Neural cell (in vitro differentiated cells): ENCODE measurements around the gene EP400.

Source experiments
- CTCF ChIP-seq: fragments of 450-650 bp; IDR thresholded peaks from 2 replicates; pipeline ENCODE4 v1.5.1; 2014; ENCODE audit warnings: antibody characterized with exemption, mild to moderate bottlenecking, moderate library complexity; ENCODE audit not compliant: poor library complexity, severe bottlenecking
- EP300 ChIP-seq: fragments of 450-650 bp; conservative IDR thresholded peaks from 2 replicates; pipeline ENCODE4 v1.6.1; 2014; ENCODE audit warnings: antibody characterized with exemption, mild to moderate bottlenecking, moderate library complexity; ENCODE audit not compliant: poor library complexity, severe bottlenecking
- EZH2 ChIP-seq: fragments of 200-600, 300-800 bp; shearing (Covaris generic), sonication (generic); IDR thresholded peaks from 2 replicates; pipeline ENCODE4 v1.6.1; 2014; ENCODE audit warnings: antibody characterized with exemption, low read length, borderline replicate concordance, mild to moderate bottlenecking; ENCODE audit not compliant: insufficient read depth, poor library complexity, severe bottlenecking
- MXI1 ChIP-seq: fragments of 450-650 bp; conservative IDR thresholded peaks from 2 replicates; pipeline ENCODE4 v1.6.1; 2014; ENCODE audit warnings: antibody characterized with exemption, mild to moderate bottlenecking; ENCODE audit not compliant: poor library complexity, severe bottlenecking
- POLR2AphosphoS5 ChIP-seq: IDR thresholded peaks from 2 replicates; pipeline ENCODE4 v1.6.1; 2012
- TAF1 ChIP-seq: IDR thresholded peaks from 2 replicates; pipeline ENCODE4 v1.6.1; 2012; ENCODE audit warnings: low read depth

- TF ChIP-seq TAF1: no peak
- no peak for TF ChIP-seq CTCF
- no peak for TF ChIP-seq EZH2
- TF ChIP-seq POLR2AphosphoS5: no peak
- TF ChIP-seq EP300: no peak
- TF ChIP-seq MXI1: no peak
Measured at GRCh38 chr12:132024758-132025157, 75.0 kb downstream of the EP400 start.
